ENCODE results near the gene MPHOSPH9.
A peak's percentile ranks its signal among the peaks of the same experiment; 100 is the strongest.

Gene MPHOSPH9

GRCh38 chr12:123114304-123115083 is 118.4 kb downstream of the MPHOSPH9 start:
- peak overlapping the region in 1 of 2 experiments; percentile 40 for H3K18ac ChIP-seq (ENCODE audit: low read depth in 1 of 2, low read length in 2 of 2)
- H3K4ac ChIP-seq (ENCODE audit: low read depth in 1 of 2, low read length in 2 of 2) = peak overlapping the region; percentile 5 to 24
- no peak overlapping the region for H2BK15ac ChIP-seq (ENCODE audit: low read depth, poor library complexity, severe bottlenecking)
- H3K36me3 ChIP-seq (ENCODE audit: control insufficient read depth in 1 of 2, insufficient read depth in 2 of 2, low read depth in 1 of 2, low read length in 2 of 2) = no peaks in the 10 kb centered on the region
- no peak for DNase-seq
- H3K27me3 ChIP-seq (ENCODE audit: control insufficient read depth in 1 of 2, insufficient read depth in 1 of 2, low read length in 2 of 2) = no peaks in the 10 kb centered on the region
- no peak overlapping the region for H3K27ac ChIP-seq (ENCODE audit: low read length, poor library complexity, severe bottlenecking)
- no peak overlapping the region for H2BK120ac ChIP-seq (ENCODE audit: low read depth, low read length)
- peak overlapping the region; percentile 3 to 33 for H2BK12ac ChIP-seq (ENCODE audit: low read length in 2 of 2)
- no peak overlapping the region for H2BK5ac ChIP-seq (ENCODE audit: low read depth, low read length, poor library complexity, severe bottlenecking)
- peak overlapping the region; percentile 70 for H3K9ac ChIP-seq (ENCODE audit: low read length)
- no peak overlapping the region for H2AFZ ChIP-seq (ENCODE audit: low read depth, low read length)
- H3K4me3 ChIP-seq (ENCODE audit: insufficient read depth in 1 of 2, low read depth in 1 of 2, low read length in 2 of 2) = peak overlapping the region in 1 of 2 experiments; percentile 48
- peak overlapping the region; percentile 5 for H2AK5ac ChIP-seq (ENCODE audit: low read length, severe bottlenecking)
- H3K14ac ChIP-seq (ENCODE audit: low read length in 2 of 2) = peak overlapping the region in 1 of 2 experiments; percentile 23
- H4K8ac ChIP-seq (ENCODE audit: low read length) = no peak overlapping the region
- no peaks in the 10 kb centered on the region for H3K9me3 ChIP-seq (ENCODE audit: control insufficient read depth, low read length)
- over 99% methylated on average over 13 of the region's 13 CpGs for WGBS
- H4K91ac ChIP-seq (ENCODE audit: low read length) = no peak overlapping the region
- H3K4me1 ChIP-seq (ENCODE audit: control insufficient read depth, insufficient read depth, low read depth, low read length) = peaks cover 20% of the 10 kb centered on the region
- H3K79me1 ChIP-seq (replicated peaks; ENCODE audit: low read length, poor library complexity, severe bottlenecking) = peaks cover 36% of the 10 kb centered on the region
- H3K4me2 ChIP-seq (ENCODE audit: low read length, poor library complexity, severe bottlenecking) = no peak overlapping the region
- H3K23ac ChIP-seq (ENCODE audit: low read length in 2 of 2) = peak overlapping the region in 1 of 2 experiments; percentile 29

DNA sequence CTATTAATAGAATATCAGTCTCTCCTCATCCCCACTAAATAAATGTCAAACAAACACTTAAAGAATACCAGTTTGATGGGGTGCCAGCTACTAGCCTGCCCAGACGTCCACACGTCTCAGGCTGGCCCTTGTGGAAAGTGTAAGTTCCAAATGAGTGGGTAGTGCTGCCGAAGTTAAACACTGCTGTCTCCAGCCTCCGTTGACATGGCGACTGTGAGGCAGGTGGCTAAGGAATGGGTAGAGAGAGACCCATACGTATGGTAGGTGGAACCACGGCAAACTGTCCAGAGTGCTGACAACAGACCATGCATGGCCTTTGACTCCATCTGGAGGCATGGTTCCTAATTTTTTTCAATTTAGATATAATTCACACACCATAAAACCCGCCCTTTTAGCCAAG is 119.9 kb downstream of the MPHOSPH9 start:
- Histone ChIP-seq H2BK15ac (ENCODE audit: low read depth, poor library complexity, severe bottlenecking) (no peak overlapping the region), H3K9me3 (ENCODE audit: control insufficient read depth, low read length) (no peaks in the 10 kb centered on the region), H3K4me2 (ENCODE audit: low read length, poor library complexity, severe bottlenecking) (no peak overlapping the region), H3K18ac (ENCODE audit: low read depth in 1 of 2, low read length in 2 of 2) (no peak overlapping the region), H2BK5ac (ENCODE audit: low read depth, low read length, poor library complexity, severe bottlenecking) (no peak overlapping the region), H2AFZ (ENCODE audit: low read depth, low read length) (no peak overlapping the region), H3K4ac (ENCODE audit: low read depth in 1 of 2, low read length in 2 of 2) (no peak overlapping the region), H3K14ac (ENCODE audit: low read length in 2 of 2) (no peak overlapping the region), H4K8ac (ENCODE audit: low read length) (no peak overlapping the region), H3K23ac (ENCODE audit: low read length in 2 of 2) (peak overlapping the region in 1 of 2 experiments; percentile 0), H2BK120ac (ENCODE audit: low read depth, low read length) (no peak overlapping the region), H4K91ac (ENCODE audit: low read length) (no peak overlapping the region), H3K27me3 (ENCODE audit: control insufficient read depth in 1 of 2, insufficient read depth in 1 of 2, low read length in 2 of 2) (no peaks in the 10 kb centered on the region), H3K4me1 (ENCODE audit: control insufficient read depth, insufficient read depth, low read depth, low read length) (peaks cover 25% of the 10 kb centered on the region), H2AK5ac (ENCODE audit: low read length, severe bottlenecking) (no peak overlapping the region), H3K27ac (ENCODE audit: low read length, poor library complexity, severe bottlenecking) (no peak overlapping the region), H3K4me3 (ENCODE audit: insufficient read depth in 1 of 2, low read depth in 1 of 2, low read length in 2 of 2) (no peak overlapping the region), H3K36me3 (ENCODE audit: control insufficient read depth in 1 of 2, insufficient read depth in 2 of 2, low read depth in 1 of 2, low read length in 2 of 2) (peaks cover 4 to 8% of the 10 kb centered on the region in 2 experiments), H2BK12ac (ENCODE audit: low read length in 2 of 2) (no peak overlapping the region), H3K9ac (ENCODE audit: low read length) (no peak overlapping the region), H3K79me1 (replicated peaks; ENCODE audit: low read length, poor library complexity, severe bottlenecking) (peaks cover 29% of the 10 kb centered on the region)
- 94% methylated on average over 8 of the region's 8 CpGs for WGBS
- DNase-seq = no peak

DNA sequence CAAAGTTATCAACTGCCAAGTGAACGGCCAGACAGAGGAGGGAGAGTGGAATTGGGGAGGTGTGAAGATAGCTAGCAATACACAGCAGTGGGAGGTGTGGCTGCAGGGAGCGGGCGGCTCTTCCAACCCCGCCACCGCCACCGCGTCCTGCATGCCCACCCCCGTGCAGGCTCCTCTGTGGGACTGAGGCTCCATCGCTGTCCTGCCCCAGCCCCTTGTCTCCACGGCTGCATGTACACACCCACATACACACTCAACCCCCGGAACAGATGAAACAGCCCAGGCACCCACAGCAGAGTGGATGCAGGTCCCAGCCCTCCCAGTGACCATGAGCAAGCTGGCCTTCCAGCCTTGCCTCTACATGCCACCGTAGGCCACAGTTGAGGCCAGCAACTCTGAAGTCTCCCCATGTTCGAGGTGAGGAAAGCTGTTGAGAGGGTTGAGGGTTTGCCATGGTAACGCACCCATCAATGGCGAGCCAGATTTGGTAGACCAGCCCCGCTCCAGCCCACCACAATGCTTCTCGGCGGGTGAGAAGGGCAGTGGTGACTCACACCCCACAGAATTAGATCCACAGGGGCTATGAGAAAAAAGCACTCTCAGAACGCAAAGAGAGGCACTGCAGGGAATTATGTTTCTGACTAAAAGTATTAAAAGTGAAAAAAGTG is 121.3 kb downstream of the MPHOSPH9 start:
- peak; percentile 69 for DNase-seq
- peaks cover 4 to 16% of the 10 kb centered on the region in 2 experiments for H3K36me3 ChIP-seq (ENCODE audit: control insufficient read depth in 1 of 2, insufficient read depth in 2 of 2, low read depth in 1 of 2, low read length in 2 of 2)
- H2AK5ac ChIP-seq (ENCODE audit: low read length, severe bottlenecking) = no peak overlapping the region
- no peak overlapping the region for H2BK5ac ChIP-seq (ENCODE audit: low read depth, low read length, poor library complexity, severe bottlenecking)
- H3K27ac ChIP-seq (ENCODE audit: low read length, poor library complexity, severe bottlenecking) = peak overlapping the region; percentile 6
- H3K9ac ChIP-seq (ENCODE audit: low read length) = peak overlapping the region; percentile 22
- H2BK15ac ChIP-seq (ENCODE audit: low read depth, poor library complexity, severe bottlenecking) = no peak overlapping the region
- H4K91ac ChIP-seq (ENCODE audit: low read length) = no peak overlapping the region
- H2BK120ac ChIP-seq (ENCODE audit: low read depth, low read length) = no peak overlapping the region
- no peaks in the 10 kb centered on the region for H3K9me3 ChIP-seq (ENCODE audit: control insufficient read depth, low read length)
- H2AFZ ChIP-seq (ENCODE audit: low read depth, low read length) = no peak overlapping the region
- H3K4ac ChIP-seq (ENCODE audit: low read depth in 1 of 2, low read length in 2 of 2) = no peak overlapping the region
- H4K8ac ChIP-seq (ENCODE audit: low read length) = no peak overlapping the region
- no peak overlapping the region for H3K23ac ChIP-seq (ENCODE audit: low read length in 2 of 2)
- H3K27me3 ChIP-seq (ENCODE audit: control insufficient read depth in 1 of 2, insufficient read depth in 1 of 2, low read length in 2 of 2) = no peaks in the 10 kb centered on the region
- no peak overlapping the region for H3K18ac ChIP-seq (ENCODE audit: low read depth in 1 of 2, low read length in 2 of 2)
- 79% methylated on average over 19 of the region's 19 CpGs for WGBS
- H3K79me1 ChIP-seq (replicated peaks; ENCODE audit: low read length, poor library complexity, severe bottlenecking) = peaks cover 22% of the 10 kb centered on the region
- peaks cover 33% of the 10 kb centered on the region for H3K4me1 ChIP-seq (ENCODE audit: control insufficient read depth, insufficient read depth, low read depth, low read length)
- peak overlapping the region in 1 of 2 experiments; percentile 12 for H2BK12ac ChIP-seq (ENCODE audit: low read length in 2 of 2)
- H3K14ac ChIP-seq (ENCODE audit: low read length in 2 of 2) = peak overlapping the region in 1 of 2 experiments; percentile 18
- no peak overlapping the region for H3K4me3 ChIP-seq (ENCODE audit: insufficient read depth in 1 of 2, low read depth in 1 of 2, low read length in 2 of 2)
- H3K4me2 ChIP-seq (ENCODE audit: low read length, poor library complexity, severe bottlenecking) = no peak overlapping the region

- Histone ChIP-seq H2BK12ac (ENCODE audit: low read length in 2 of 2) (no peak overlapping the region), H4K8ac (ENCODE audit: low read length) (no peak overlapping the region), H3K27me3 (ENCODE audit: control insufficient read depth in 1 of 2, insufficient read depth in 1 of 2, low read length in 2 of 2) (no peaks in the 10 kb centered on the region), H3K14ac (ENCODE audit: low read length in 2 of 2) (no peak overlapping the region), H2BK15ac (ENCODE audit: low read depth, poor library complexity, severe bottlenecking) (no peak overlapping the region), H3K9ac (ENCODE audit: low read length) (peak overlapping the region; percentile 50), H4K91ac (ENCODE audit: low read length) (no peak overlapping the region), H3K4me1 (ENCODE audit: control insufficient read depth, insufficient read depth, low read depth, low read length) (peaks cover 39% of the 10 kb centered on the region), H2AK5ac (ENCODE audit: low read length, severe bottlenecking) (no peak overlapping the region), H3K36me3 (ENCODE audit: control insufficient read depth in 1 of 2, insufficient read depth in 2 of 2, low read depth in 1 of 2, low read length in 2 of 2) (peaks cover 4 to 27% of the 10 kb centered on the region in 2 experiments), H3K4ac (ENCODE audit: low read depth in 1 of 2, low read length in 2 of 2) (no peak overlapping the region), H2BK120ac (ENCODE audit: low read depth, low read length) (no peak overlapping the region), H3K27ac (ENCODE audit: low read length, poor library complexity, severe bottlenecking) (no peak overlapping the region), H3K79me1 (replicated peaks; ENCODE audit: low read length, poor library complexity, severe bottlenecking) (peaks cover 12% of the 10 kb centered on the region), H3K18ac (ENCODE audit: low read depth in 1 of 2, low read length in 2 of 2) (no peak overlapping the region), H3K4me3 (ENCODE audit: insufficient read depth in 1 of 2, low read depth in 1 of 2, low read length in 2 of 2) (peak overlapping the region in 1 of 2 experiments; percentile 20), H3K23ac (ENCODE audit: low read length in 2 of 2) (no peak overlapping the region), H3K9me3 (ENCODE audit: control insufficient read depth, low read length) (no peaks in the 10 kb centered on the region), H2AFZ (ENCODE audit: low read depth, low read length) (no peak overlapping the region), H2BK5ac (ENCODE audit: low read depth, low read length, poor library complexity, severe bottlenecking) (no peak overlapping the region), H3K4me2 (ENCODE audit: low read length, poor library complexity, severe bottlenecking) (no peak overlapping the region)
- DNase-seq = no peak
- WGBS = 97% methylated on average over 3 of the region's 3 CpGs
Measured at GRCh38 chr12:123109319-123109772, 123.6 kb downstream of the MPHOSPH9 start.
